ENCODE data around the gene LPIN1.

Gene LPIN1

DNA sequence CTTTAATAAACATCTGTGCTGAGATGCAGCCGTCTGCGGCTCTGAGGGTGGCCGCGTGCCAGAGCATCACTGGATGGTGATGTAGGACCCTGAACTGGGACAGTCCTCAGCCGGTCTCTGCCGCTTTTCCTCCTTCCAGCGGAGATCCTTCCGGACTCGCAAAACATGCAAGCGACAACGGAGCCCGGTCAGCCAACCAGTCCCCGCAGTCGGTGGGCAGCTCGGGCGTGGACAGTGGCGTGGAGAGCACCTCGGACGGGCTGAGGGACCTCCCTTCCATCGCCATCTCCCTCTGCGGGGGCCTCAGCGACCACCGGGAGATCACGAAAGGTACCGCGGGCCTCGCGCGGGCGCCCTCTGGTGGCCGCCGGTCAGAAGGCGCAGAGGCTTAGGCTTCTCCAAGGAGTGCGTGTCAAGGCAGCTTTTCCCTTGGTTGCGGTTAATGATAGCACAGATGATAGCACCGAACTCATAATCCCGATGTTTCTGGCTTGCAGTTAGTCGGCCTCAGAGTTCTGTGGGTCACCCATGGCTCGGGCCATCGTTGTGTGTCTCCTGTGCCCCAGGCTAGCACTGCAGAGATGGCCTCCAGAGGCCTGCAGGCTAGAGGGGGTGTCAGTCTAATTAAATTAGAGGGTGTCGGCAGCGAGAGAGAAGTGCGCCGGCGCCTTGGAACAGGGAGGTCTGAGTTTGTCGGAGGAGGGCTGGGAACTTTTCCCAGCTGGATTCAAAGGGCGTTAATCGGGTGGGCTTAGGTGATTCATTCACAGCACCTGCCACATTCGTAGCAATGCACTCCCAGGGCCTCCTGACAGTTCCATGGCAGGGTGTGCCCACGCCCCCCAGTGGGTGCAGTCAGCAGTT is 38.5 kb downstream of the LPIN1 start:
- no peak overlapping the region for H3K4me3 ChIP-seq (ENCODE audit: low read depth, low read length)
- no peak for TF ChIP-seq POLR2A (IDR thresholded peaks at IDR 0.05; ENCODE audit: extremely low read depth, insufficient read length)
- TF ChIP-seq, protein P1, sequence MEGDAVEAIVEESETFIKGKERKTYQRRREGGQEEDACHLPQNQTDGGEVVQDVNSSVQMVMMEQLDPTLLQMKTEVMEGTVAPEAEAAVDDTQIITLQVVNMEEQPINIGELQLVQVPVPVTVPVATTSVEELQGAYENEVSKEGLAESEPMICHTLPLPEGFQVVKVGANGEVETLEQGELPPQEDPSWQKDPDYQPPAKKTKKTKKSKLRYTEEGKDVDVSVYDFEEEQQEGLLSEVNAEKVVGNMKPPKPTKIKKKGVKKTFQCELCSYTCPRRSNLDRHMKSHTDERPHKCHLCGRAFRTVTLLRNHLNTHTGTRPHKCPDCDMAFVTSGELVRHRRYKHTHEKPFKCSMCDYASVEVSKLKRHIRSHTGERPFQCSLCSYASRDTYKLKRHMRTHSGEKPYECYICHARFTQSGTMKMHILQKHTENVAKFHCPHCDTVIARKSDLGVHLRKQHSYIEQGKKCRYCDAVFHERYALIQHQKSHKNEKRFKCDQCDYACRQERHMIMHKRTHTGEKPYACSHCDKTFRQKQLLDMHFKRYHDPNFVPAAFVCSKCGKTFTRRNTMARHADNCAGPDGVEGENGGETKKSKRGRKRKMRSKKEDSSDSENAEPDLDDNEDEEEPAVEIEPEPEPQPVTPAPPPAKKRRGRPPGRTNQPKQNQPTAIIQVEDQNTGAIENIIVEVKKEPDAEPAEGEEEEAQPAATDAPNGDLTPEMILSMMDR (IDR thresholded peaks at IDR 0.05; ENCODE audit: low read depth, low read length) = peak; percentile 67
- peak; percentile 64 for DNase-seq (ENCODE audit: low read depth)

DNA sequence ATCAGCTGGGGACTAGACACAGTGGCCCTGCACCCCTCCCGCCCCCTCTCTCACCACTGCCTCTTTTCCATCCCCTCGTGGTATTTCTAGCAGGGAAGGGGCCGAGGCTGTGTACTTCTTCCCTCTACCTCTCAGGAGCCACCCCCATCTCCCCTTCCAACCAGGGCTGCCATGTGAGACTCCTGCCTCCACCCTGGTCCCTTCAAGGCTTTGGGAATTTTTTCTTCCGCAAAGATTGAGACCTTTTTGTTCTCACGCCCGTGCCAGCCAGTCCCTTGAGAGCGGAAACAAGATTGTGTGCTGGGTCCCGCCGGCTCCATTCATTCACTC is 39.1 kb downstream of the LPIN1 start:
- no peak for TF ChIP-seq POLR2A (IDR thresholded peaks at IDR 0.05; ENCODE audit: extremely low read depth, insufficient read length)
- TF ChIP-seq, protein P1 (IDR thresholded peaks at IDR 0.05; ENCODE audit: low read depth, low read length) = no peak
- TF ChIP-seq, protein P2, sequence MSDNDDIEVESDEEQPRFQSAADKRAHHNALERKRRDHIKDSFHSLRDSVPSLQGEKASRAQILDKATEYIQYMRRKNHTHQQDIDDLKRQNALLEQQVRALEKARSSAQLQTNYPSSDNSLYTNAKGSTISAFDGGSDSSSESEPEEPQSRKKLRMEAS (IDR thresholded peaks at IDR 0.05; ENCODE audit: low read depth, low read length) = no peak
- TF ChIP-seq MYC (IDR thresholded peaks at IDR 0.05; ENCODE audit: low read depth, low read length) = no peak
- H3K4me3 ChIP-seq (ENCODE audit: low read depth, low read length) = no peak overlapping the region
- no peak for DNase-seq (ENCODE audit: low read depth)

DNA sequence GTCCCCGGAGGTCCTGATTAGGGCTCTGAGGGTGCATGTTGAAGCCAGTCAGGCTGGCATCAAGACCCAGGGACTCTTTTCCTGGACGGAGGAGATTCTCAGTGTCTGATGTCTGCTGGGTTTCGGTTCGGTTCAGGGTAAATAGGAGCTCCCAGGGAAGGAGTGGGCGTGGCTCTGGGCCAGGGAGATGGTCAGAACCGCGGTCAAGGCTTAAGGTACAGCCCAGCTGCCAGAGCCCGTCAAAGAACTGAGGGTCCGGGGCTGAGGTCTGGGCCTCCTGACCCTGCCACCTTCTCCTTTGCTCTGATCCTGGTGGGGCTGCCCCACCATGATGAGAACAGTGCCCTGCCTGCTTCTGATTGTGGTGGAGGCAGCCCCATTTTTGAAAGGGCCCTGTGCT is 39.8 kb downstream of the LPIN1 start:
- no peak for DNase-seq (ENCODE audit: low read depth)
- H3K4me3 ChIP-seq (ENCODE audit: low read depth, low read length) = no peak overlapping the region
- TF ChIP-seq POLR2A (IDR thresholded peaks at IDR 0.05; ENCODE audit: extremely low read depth, insufficient read length) = no peak
- TF ChIP-seq, protein P1 (IDR thresholded peaks at IDR 0.05; ENCODE audit: low read depth, low read length) = no peak
- no peak for TF ChIP-seq MYC (IDR thresholded peaks at IDR 0.05; ENCODE audit: low read depth, low read length)
- TF ChIP-seq, protein P2 (IDR thresholded peaks at IDR 0.05; ENCODE audit: low read depth, low read length) = no peak

DNA sequence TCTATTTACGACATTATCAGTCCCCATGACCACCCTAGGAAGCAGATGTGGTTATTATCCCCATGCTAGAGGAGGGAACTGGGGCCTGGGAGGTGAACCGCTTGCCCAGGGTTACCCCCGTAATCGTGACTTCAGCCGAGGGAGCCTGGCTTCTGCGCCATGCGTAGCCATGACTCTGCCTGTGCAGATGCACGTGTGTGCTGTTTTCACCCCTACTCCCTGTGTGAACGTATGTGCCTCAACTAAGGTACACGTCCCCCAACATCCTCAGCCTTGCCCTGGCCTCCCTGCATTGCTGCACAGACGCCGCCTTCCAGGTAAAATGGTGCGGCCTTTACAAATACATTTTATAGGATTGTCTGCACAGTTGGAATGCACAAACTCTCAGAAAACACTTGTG is 40.2 kb downstream of the LPIN1 start:
- no peak for DNase-seq (ENCODE audit: low read depth)
- H3K4me3 ChIP-seq (ENCODE audit: low read depth, low read length) = no peak overlapping the region
- no peak for TF ChIP-seq MYC (IDR thresholded peaks at IDR 0.05; ENCODE audit: low read depth, low read length)
- TF ChIP-seq, protein P2 (IDR thresholded peaks at IDR 0.05; ENCODE audit: low read depth, low read length) = no peak
- TF ChIP-seq, protein P1 (IDR thresholded peaks at IDR 0.05; ENCODE audit: low read depth, low read length) = no peak
- TF ChIP-seq POLR2A (IDR thresholded peaks at IDR 0.05; ENCODE audit: extremely low read depth, insufficient read length) = no peak

DNA sequence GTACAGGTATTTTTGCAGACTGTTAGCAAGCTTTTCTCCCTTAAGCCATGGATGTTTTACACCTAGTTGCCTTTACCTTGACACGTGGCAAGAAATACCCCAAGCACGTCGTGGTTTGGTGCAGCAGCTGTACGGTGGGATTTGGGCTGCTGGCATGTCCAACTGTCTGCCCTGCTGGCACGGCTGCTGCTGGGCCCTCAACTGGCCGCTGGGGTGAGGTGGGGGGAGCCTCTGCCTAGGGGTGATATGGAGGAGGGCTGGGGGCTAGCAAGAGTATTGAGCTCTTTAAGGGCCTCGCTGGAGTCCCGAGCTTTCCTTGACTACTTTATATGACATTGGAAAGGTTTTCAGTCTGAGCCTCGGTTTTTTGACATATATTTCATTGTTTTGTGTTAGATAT is 41.6 kb downstream of the LPIN1 start:
- DNase-seq (ENCODE audit: low read depth) = no peak
- no peak overlapping the region for H3K4me3 ChIP-seq (ENCODE audit: low read depth, low read length)
- TF ChIP-seq, protein P1 (IDR thresholded peaks at IDR 0.05; ENCODE audit: low read depth, low read length) = no peak
- TF ChIP-seq POLR2A (IDR thresholded peaks at IDR 0.05; ENCODE audit: extremely low read depth, insufficient read length) = no peak
- no peak for TF ChIP-seq MYC (IDR thresholded peaks at IDR 0.05; ENCODE audit: low read depth, low read length)
- TF ChIP-seq, protein P2 (IDR thresholded peaks at IDR 0.05; ENCODE audit: low read depth, low read length) = no peak

Data from NB4 (cell line).